ENCODE measurements around the gene MAML2.

Gene MAML2

GRCh38 chr11:96342961-96343711, at the start of gene MAML2:
MAML2 (minus strand) TSS chr11:96343195; CDS start chr11:96341895, 1,300 bp downstream.
- peak; percentile 87 for DNase-seq

- DNase-seq, result no peak
Measured at GRCh38 chr11:96391698-96392307, 48.8 kb upstream of the MAML2 start.

- DNase-seq, result no peak
Measured at GRCh38 chr11:96390488-96390792, 47.4 kb upstream of the MAML2 start.

DNA sequence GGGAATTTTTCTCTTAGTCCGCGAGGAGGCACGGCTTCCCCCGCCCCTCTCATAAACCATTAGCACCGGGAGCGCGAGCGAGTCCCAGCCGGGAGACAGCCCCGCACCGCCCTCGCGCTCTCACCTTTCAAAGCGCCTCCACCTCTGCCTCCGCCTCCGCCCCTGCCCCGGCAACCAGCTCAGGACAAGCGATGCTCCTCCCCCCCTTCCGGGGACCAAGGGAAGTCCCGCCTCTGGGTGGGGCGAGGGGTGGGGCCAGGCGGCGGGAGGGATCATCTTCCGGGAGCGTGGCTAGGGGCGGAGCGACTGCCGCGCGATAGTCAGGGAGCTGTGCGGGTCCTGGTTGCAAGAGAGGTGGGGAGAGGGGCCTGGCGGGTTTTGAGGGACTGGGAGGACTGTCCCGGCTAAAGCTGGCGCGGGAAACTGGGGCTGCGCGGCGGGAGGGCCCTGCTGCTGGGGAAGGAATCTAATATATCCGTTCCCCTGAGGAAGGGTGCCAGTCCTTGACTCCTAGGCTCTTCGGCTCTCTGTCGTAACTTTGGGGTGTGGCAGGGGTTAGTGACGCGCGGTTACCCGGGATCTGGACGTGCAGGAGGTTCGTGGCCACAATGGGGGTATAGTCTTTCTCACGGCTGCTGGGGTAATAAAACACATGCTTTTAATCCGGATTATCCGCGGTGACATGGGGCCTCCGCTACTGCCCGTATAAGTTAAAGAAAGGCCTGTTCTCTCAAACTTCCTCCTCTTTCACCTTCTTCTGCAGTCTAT, 46.9 kb upstream of the MAML2 start, which contains the start of the genes CCDC82 and JRKL:
Gene CCDC82 (minus strand): TSS at position 193 of the 768 bp plus-strand sequence. CDS start 5,165 bp downstream, outside the sequence.
Gene JRKL (plus strand): TSS at position 294 of the 768 bp plus-strand sequence. CDS start 637 bp downstream, outside the sequence.
- DNase-seq, result peak; percentile 89

- DNase-seq, result peak; percentile 68
Measured at GRCh38 chr11:96388891-96389719, 46.1 kb upstream of the MAML2 start.

GRCh38 chr11:96385187-96385586, 42.2 kb upstream of the MAML2 start:
- no peak for DNase-seq

DNA sequence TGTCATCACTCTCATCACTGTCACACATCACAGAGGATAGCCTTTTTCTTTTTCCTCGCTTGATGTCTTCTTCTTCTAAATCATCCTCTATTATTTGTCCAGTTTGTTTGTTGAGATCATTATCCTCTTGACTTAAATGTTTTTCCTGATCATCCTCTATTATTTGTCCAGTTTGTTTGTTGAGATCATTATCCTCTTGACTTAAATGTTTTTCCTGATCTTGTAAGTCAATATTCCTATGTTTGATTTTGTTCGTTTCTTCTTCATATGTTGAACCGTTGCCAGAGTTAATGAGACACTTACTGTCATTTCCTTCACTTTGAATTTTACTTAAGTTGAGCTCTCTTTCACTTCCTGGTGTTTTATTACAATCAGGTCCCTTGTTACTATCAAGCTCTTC, 41.2 kb upstream of the MAML2 start:
- DNase-seq, result no peak

- DNase-seq, result no peak
Measured at GRCh38 chr11:96376796-96377195, 33.8 kb upstream of the MAML2 start.

GRCh38 chr11:96373826-96374225, 30.8 kb upstream of the MAML2 start:
- no peak for DNase-seq

GRCh38 chr11:96367342-96367741, 24.3 kb upstream of the MAML2 start:
- no peak for DNase-seq

DNA sequence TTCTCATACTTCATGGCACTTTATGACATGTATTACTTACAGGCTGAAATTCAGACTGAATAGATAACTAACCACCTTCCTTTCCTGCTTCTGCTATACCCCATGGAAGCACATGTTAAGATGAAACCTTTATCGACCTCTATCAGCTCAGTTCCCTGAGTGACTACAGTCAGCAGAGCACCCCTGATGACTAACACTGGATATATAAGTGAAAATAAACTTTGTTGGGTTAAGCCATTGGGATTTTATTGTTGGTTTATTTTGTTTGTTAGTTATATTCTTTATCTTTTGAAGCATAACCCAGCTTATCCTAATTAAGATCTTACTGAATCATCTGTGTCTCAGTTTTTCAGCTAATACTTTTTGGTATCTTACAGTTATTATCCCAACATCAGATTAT, 23.0 kb upstream of the MAML2 start:
- no peak for DNase-seq

DNA sequence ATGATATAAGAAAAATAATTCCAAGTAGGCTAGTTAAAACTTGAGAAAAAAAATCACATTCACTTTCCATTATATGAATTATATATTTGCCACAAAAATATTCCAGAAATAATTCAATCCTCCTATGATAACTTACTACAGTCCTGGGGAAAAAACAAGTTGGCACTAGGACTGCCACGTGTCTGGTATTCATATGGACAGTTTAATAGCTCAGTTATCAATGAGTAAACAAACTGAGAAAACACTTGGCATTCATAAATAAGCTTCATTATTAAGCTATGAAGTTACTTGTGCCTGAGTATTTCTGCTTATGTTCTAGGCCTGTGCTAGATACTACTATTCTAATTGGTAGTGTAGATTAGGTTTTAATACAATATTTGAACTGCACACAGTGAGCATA, 22.5 kb upstream of the MAML2 start:
- no peak for DNase-seq

DNA sequence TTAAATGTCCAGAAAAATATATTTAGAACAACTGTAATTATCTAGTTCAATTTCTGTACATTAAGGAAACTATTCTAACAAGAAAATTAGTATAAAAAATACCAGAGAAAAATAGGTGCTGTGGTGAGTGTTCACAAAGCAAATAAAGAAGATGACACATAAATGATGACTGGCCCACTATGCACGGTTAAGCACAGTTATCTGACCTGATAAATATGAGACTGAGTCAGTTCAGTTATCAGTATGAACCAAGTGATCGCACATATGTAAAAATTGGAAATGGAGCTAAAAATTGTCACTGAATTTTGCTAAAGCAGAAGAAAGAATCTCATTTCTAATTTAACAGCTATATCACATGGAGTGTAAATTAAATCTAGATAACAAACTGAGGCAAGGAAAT, 18.8 kb upstream of the MAML2 start:
- DNase-seq, result no peak

GRCh38 chr11:96358321-96358720, 15.3 kb upstream of the MAML2 start:
- no peak for DNase-seq

GRCh38 chr11:96357794-96358193, 14.8 kb upstream of the MAML2 start:
- DNase-seq, result no peak

GRCh38 chr11:96356848-96357247, 13.9 kb upstream of the MAML2 start:
- no peak for DNase-seq

GRCh38 chr11:96342014-96342960, 708 bp downstream of the MAML2 start:
- no peak for DNase-seq

GRCh38 chr11:96341211-96342013, 1.6 kb downstream of the MAML2 start:
- no peak for DNase-seq

GRCh38 chr11:96340555-96340885, 2.5 kb downstream of the MAML2 start:
- DNase-seq, result no peak

DNA sequence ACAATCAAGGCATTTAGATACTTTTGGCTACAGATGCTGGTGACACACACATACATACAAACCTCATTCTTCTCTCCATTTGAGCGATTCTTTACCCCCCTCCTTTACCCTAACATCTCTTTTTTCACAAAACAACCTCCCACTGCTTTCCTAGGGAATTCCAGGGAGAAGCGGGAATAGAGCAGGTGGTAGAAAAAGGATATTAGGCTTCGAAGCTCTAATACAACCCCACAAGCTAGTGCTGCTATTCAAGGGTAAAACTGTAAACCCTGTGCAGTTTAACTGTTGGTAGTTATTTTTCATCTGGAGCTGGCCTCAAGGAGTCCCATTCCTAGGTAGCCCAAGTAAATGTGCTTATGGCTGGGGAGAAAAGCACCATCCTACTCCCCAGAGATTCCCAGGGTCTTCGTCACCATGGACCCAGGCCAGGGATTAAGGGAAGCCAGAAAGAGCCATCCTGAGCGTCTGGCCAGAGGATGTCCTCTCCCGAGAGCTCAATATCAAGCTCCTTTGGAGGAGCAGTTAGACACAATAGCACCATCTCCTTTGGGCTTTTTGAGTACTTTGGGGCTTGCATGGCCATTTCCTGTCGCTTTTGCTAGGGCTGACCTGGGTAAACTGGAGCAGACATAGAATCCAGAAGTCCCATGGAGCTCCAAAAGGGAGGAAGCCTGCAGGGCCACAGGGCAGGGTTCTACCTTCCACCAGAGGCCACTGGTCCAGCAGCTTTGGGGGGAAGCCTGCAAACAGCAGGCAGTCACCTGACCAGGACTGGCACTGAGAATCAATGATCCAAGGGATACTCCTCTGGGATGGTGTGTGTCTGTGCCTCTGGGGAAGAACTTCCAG, 3.1 kb downstream of the MAML2 start:
- DNase-seq, result no peak

All from NCI-H446 treated with DMSO at 0.1 percent for 48 hours (cell line).